NCI-H1694 (cell line): ENCODE results near the gene SNX3.
"Not testable (repeated sequence)": the region's sequence is repeated elsewhere in the genome, so short reads cannot be mapped to it uniquely, and the experiment has no call there.

Source experiments
- DNase-seq: peaks from one replicate; lab custom pipeline; 2025; lab: John Stamatoyannopoulos, UW

SNX3 gene

GRCh38 chr6:108260809-108261569 lies at the start of gene SNX3:
TSS of gene SNX3 (minus strand) at chr6:108261040. CDS start at chr6:108260921, 119 bp downstream.
- DNase-seq, result peak; percentile 71

GRCh38 chr6:108309844-108310243 lies 49.0 kb upstream of the SNX3 start:
- DNase-seq, result no peak

GRCh38 chr6:108308641-108309040 lies 47.8 kb upstream of the SNX3 start:
- DNase-seq, result not testable (repeated sequence)

GRCh38 chr6:108304646-108305045 lies 43.8 kb upstream of the SNX3 start:
- no peak for DNase-seq

GRCh38 chr6:108302386-108302785 lies 41.5 kb upstream of the SNX3 start:
- DNase-seq, result no peak

GRCh38 chr6:108295676-108296075 lies 34.8 kb upstream of the SNX3 start:
- DNase-seq, result no peak

- DNase-seq, result peak; percentile 45
Observed at GRCh38 chr6:108294727-108295625, 34.1 kb upstream of the SNX3 start, which contains the start of gene AFG1L. TSS of gene AFG1L (plus strand) at chr6:108295054. CDS start at chr6:108295080, 26 bp downstream.

- no peak for DNase-seq
Observed at GRCh38 chr6:108294297-108294726, 33.5 kb upstream of the SNX3 start.

- DNase-seq, result no peak
Observed at GRCh38 chr6:108293527-108294296, 32.9 kb upstream of the SNX3 start.

GRCh38 chr6:108292561-108292960 lies 31.7 kb upstream of the SNX3 start:
- DNase-seq, result not testable (repeated sequence)

GRCh38 chr6:108291091-108291490 lies 30.3 kb upstream of the SNX3 start:
- DNase-seq, result no peak

- DNase-seq, result no peak
Observed at GRCh38 chr6:108288742-108289141, 27.9 kb upstream of the SNX3 start.

- no peak for DNase-seq
Observed at GRCh38 chr6:108287373-108287772, 26.5 kb upstream of the SNX3 start.

GRCh38 chr6:108286366-108286765 lies 25.5 kb upstream of the SNX3 start:
- no peak for DNase-seq

GRCh38 chr6:108285381-108285780 lies 24.5 kb upstream of the SNX3 start:
- no peak for DNase-seq

- DNase-seq, result no peak
Observed at GRCh38 chr6:108277831-108278230, 17.0 kb upstream of the SNX3 start.

- DNase-seq, result no peak
Observed at GRCh38 chr6:108277295-108277694, 16.5 kb upstream of the SNX3 start.

GRCh38 chr6:108275976-108276375 lies 15.1 kb upstream of the SNX3 start:
- DNase-seq, result no peak

GRCh38 chr6:108274546-108274945 lies 13.7 kb upstream of the SNX3 start:
- DNase-seq, result no peak

GRCh38 chr6:108269955-108270354 lies 9.1 kb upstream of the SNX3 start:
- DNase-seq, result not testable (repeated sequence)

GRCh38 chr6:108268845-108269244 lies 8.0 kb upstream of the SNX3 start:
- no peak for DNase-seq

GRCh38 chr6:108263371-108263770 lies 2.5 kb upstream of the SNX3 start:
- DNase-seq, result no peak
